Ishikawa (cell line): Measurements from ENCODE around the gene PARD3.

ENCODE experiments used
- CEBPB ChIP-seq: IDR thresholded peaks from 2 replicates; pipeline ENCODE4 v1.6.1; 2012
- EP300 ChIP-seq: IDR thresholded peaks from 2 replicates; pipeline ENCODE4 v1.6.1; 2012; ENCODE audit warnings: borderline replicate concordance
- RAD21 ChIP-seq: IDR thresholded peaks from 2 replicates; pipeline ENCODE4 v1.6.1; 2012; ENCODE audit warnings: low read depth
- TAF1 ChIP-seq: IDR thresholded peaks from 2 replicates; pipeline ENCODE4 v1.6.1; 2012; ENCODE audit warnings: low read depth, mild to moderate bottlenecking
- TF ChIP-seq, protein P1 (sequence below): IDR thresholded peaks from 2 replicates; pipeline ENCODE4 v1.6.1; 2012; ENCODE audit warnings: low read depth, mild to moderate bottlenecking

DNA sequence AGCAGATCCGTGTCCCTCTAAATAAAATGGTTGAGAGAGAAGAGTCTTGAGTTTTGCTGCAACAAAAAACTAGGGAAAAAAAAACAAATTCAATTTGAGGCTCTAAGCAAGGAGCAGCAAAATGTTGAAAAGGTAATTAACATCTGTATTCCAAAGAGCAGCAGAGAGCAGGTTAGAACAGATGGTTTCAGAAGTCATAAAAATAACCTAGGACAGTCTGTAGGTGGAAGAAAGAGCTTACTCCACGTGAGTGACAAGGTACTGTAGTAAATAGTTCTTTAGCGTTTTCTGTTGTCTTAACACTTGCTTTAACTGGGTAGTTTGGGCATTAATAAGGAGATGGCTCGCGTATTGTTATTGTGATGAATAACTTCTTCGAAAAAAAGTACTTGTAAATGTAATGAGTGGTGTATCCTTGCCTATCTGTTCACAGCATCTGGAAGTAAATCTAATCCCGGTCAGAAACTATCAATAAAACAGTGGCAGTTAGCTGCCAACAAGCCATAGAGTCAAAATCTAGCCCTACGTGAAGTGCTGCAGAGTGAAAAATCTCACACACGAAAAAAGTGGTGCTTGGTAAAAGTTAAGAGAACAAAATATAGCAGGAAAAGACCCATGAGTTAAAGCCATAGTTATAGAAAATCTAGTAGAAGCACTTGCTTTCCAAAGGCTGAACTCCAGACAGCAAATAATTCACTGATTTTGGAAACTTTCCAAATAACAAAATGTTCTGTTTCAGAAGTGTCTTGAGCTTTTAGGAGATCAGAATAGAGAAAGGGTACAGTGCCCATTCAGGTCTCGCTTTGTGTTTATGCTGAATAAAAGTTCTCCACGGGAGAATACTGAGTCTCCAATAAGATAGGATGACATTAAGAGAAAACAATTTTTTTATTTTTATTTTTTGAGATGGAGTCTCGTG is 49.3 kb upstream of the PARD3 start:
- TF ChIP-seq TAF1 (no peak), EP300 (no peak), RAD21 (no peak), CEBPB (no peak)
- TF ChIP-seq, protein P1, sequence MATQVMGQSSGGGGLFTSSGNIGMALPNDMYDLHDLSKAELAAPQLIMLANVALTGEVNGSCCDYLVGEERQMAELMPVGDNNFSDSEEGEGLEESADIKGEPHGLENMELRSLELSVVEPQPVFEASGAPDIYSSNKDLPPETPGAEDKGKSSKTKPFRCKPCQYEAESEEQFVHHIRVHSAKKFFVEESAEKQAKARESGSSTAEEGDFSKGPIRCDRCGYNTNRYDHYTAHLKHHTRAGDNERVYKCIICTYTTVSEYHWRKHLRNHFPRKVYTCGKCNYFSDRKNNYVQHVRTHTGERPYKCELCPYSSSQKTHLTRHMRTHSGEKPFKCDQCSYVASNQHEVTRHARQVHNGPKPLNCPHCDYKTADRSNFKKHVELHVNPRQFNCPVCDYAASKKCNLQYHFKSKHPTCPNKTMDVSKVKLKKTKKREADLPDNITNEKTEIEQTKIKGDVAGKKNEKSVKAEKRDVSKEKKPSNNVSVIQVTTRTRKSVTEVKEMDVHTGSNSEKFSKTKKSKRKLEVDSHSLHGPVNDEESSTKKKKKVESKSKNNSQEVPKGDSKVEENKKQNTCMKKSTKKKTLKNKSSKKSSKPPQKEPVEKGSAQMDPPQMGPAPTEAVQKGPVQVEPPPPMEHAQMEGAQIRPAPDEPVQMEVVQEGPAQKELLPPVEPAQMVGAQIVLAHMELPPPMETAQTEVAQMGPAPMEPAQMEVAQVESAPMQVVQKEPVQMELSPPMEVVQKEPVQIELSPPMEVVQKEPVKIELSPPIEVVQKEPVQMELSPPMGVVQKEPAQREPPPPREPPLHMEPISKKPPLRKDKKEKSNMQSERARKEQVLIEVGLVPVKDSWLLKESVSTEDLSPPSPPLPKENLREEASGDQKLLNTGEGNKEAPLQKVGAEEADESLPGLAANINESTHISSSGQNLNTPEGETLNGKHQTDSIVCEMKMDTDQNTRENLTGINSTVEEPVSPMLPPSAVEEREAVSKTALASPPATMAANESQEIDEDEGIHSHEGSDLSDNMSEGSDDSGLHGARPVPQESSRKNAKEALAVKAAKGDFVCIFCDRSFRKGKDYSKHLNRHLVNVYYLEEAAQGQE, result no peak
